Hepatocyte (in vitro differentiated cells): ENCODE measurements around the gene PDE4D.

Experiments used
- EZH2 ChIP-seq: fragments of 200-600 bp; sonication (generic); IDR thresholded peaks from 2 replicates; pipeline ENCODE4 v1.6.1; 2016; ENCODE audit warnings: antibody characterized with exemption, mild to moderate bottlenecking, borderline replicate concordance
- TF ChIP-seq, protein P1 (sequence below): fragments of 200-600 bp; sonication (generic); IDR thresholded peaks from 2 replicates; pipeline ENCODE4 v1.5.1; 2016; ENCODE audit warnings: antibody characterized with exemption, mild to moderate bottlenecking; ENCODE audit not compliant: poor library complexity

DNA sequence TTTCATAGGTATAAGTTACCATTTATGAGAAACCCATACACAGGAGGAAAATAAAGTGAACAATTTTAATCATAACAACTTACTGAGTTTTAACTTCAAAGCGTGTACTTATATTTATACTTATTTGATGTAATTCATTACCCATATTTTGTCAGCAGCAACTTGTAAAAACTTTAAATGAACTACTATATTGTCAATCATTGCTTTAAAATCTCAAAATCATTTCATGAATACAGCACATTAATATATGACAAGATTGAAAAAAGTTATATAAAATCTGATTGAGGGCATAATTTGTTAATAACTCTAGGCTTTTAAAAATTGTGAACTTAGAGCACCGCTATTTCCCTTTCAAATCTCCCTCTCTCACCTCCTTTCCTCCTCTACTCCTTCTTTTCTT is 573.1 kb downstream of the PDE4D start:
- TF ChIP-seq, protein P1, sequence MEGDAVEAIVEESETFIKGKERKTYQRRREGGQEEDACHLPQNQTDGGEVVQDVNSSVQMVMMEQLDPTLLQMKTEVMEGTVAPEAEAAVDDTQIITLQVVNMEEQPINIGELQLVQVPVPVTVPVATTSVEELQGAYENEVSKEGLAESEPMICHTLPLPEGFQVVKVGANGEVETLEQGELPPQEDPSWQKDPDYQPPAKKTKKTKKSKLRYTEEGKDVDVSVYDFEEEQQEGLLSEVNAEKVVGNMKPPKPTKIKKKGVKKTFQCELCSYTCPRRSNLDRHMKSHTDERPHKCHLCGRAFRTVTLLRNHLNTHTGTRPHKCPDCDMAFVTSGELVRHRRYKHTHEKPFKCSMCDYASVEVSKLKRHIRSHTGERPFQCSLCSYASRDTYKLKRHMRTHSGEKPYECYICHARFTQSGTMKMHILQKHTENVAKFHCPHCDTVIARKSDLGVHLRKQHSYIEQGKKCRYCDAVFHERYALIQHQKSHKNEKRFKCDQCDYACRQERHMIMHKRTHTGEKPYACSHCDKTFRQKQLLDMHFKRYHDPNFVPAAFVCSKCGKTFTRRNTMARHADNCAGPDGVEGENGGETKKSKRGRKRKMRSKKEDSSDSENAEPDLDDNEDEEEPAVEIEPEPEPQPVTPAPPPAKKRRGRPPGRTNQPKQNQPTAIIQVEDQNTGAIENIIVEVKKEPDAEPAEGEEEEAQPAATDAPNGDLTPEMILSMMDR = no peak
- TF ChIP-seq EZH2 = no peak
